A673 (cell line): ENCODE results near the gene ZNF689. TPM values are rescaled to one million over a fixed set of nuclear protein-coding genes. Genes with fewer than 3 reads are reported as not detected.

Experiments used
- BruUV-seq: library from RNA; stranded (reverse); fragments of 400-500 nt; replicated peaks from 2 replicates; lab custom pipeline; 2021; lab: Mats Ljungman, UMichigan
- CTCF ChIA-PET: fragments of 300-600 bp; sonication (Branson Sonifier 250); formaldehyde crosslinking; loops from one replicate; lab custom pipeline; 2022; ENCODE audit warnings: antibody characterized with exemption; lab: Charles Lee
- POLR2A ChIA-PET: fragments of 300-600 bp; sonication (Branson Sonifier 250); formaldehyde crosslinking; loops from one replicate; lab custom pipeline; 2022; ENCODE audit warnings: antibody characterized with exemption; ENCODE audit not compliant: low non-redundant PET; lab: Charles Lee
- DNase-seq: peaks from one replicate; pipeline ENCODE4 v3.0.0-alpha.2; 2015; ENCODE audit warnings: low spot score
- H3K27ac ChIP-seq: fragments of 200-600 bp; sonication (generic); 2 replicates; pipeline ENCODE4 v1.5.1; 2016; ENCODE audit warnings: mixed run types, low read depth, mild to moderate bottlenecking, mixed read lengths, antibody characterized with exemption, low read length; ENCODE audit not compliant: poor library complexity, severe bottlenecking
- H3K27me3 ChIP-seq: fragments of 200-600 bp; sonication (generic); replicated peaks from 2 replicates; pipeline ENCODE4 v1.6.1; 2017; ENCODE audit warnings: mixed run types, low read depth, mild to moderate bottlenecking, mixed read lengths, antibody characterized with exemption, low read length; ENCODE audit not compliant: insufficient read depth, poor library complexity
- H3K36me3 ChIP-seq: fragments of 200-600 bp; sonication (generic); 2 replicates; pipeline ENCODE4 v1.6.1; 2016; ENCODE audit warnings: mixed run types, mild to moderate bottlenecking, mixed read lengths, antibody characterized with exemption, low read length; ENCODE audit not compliant: insufficient read depth, poor library complexity, severe bottlenecking
- H3K4me1 ChIP-seq: fragments of 200-600 bp; sonication (generic); 2 replicates; pipeline ENCODE4 v1.6.1; 2017; ENCODE audit warnings: mixed run types, mild to moderate bottlenecking, mixed read lengths, antibody characterized with exemption, low read length; ENCODE audit not compliant: insufficient read depth, poor library complexity, severe bottlenecking
- H3K4me3 ChIP-seq: fragments of 200-600 bp; sonication (generic); 2 replicates; pipeline ENCODE4 v1.5.1; 2016; ENCODE audit warnings: low read depth, mixed run types, mild to moderate bottlenecking, mixed read lengths, low read length; ENCODE audit not compliant: poor library complexity, severe bottlenecking
- H3K9me3 ChIP-seq: fragments of 200-600 bp; sonication (generic); 2 replicates; pipeline ENCODE4 v1.6.1; 2016; ENCODE audit warnings: mixed run types, low read depth, mild to moderate bottlenecking, mixed read lengths, antibody characterized with exemption, low read length; ENCODE audit not compliant: poor library complexity, severe bottlenecking
- EZH2 ChIP-seq: fragments of 200-600 bp; sonication (generic); IDR thresholded peaks from 2 replicates; pipeline ENCODE4 v1.6.1; 2017; ENCODE audit warnings: borderline replicate concordance, low read depth, mild to moderate bottlenecking, mixed read lengths, antibody characterized with exemption, low read length; ENCODE audit not compliant: poor library complexity, severe bottlenecking
- intact Hi-C: fragments of 100-400 bp; cut with micrococcal nuclease; formaldehyde crosslinking; loops from one replicate; pipeline ENCODE4 v1.10.0; 2022; ENCODE audit not compliant: unreplicated experiment
- total RNA-seq: library from RNA; stranded (reverse); gene quantifications from 2 replicates; pipeline ENCODE4 v1.2.3, GENCODE V29; 2021
- TF ChIP-seq, protein P1 (sequence below): fragments of 300-800, 200-600 bp; sonication (generic); conservative IDR thresholded peaks from 2 replicates; pipeline ENCODE4 v1.5.1; 2017; ENCODE audit warnings: low read depth, mild to moderate bottlenecking, antibody characterized with exemption, low read length, moderate library complexity, mixed read lengths

ZNF689 gene
- total RNA-seq, 1 experiment from 2014 or later: 21.1 TPM

DNA sequence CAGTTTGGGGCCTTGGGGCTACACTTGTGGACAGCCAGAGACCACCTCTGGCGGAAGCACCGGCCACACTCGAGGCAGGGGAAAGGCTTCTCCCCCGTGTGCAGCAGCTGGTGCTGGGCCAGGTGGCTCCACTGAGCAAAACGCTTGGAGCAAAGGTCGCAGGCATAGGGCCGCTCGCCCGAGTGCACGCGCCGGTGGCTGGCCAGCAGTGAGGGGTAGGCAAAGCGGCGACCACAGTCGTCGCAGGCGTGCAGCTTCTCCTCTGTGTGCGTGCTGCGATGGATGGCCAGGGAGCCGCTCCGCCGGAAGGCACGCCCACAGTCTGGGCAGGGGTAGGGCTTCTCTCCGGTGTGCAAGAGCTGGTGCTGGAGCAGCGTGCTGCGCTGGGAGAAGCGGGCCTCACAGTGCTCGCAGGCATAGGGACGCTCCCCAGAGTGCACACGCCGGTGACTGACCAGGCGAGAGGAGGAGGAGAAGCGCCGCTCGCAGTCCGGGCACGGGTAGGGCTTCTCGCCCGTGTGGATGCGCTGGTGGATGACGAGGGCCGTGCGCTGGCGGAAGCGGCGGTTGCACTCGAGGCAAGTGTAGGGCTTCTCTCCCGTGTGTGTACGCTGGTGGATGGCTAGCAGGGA lies 5.8 kb downstream of the ZNF689 start:
- CTCF ChIA-PET: no interaction called here
- TF ChIP-seq EZH2: no peak
- TF ChIP-seq, protein P1, sequence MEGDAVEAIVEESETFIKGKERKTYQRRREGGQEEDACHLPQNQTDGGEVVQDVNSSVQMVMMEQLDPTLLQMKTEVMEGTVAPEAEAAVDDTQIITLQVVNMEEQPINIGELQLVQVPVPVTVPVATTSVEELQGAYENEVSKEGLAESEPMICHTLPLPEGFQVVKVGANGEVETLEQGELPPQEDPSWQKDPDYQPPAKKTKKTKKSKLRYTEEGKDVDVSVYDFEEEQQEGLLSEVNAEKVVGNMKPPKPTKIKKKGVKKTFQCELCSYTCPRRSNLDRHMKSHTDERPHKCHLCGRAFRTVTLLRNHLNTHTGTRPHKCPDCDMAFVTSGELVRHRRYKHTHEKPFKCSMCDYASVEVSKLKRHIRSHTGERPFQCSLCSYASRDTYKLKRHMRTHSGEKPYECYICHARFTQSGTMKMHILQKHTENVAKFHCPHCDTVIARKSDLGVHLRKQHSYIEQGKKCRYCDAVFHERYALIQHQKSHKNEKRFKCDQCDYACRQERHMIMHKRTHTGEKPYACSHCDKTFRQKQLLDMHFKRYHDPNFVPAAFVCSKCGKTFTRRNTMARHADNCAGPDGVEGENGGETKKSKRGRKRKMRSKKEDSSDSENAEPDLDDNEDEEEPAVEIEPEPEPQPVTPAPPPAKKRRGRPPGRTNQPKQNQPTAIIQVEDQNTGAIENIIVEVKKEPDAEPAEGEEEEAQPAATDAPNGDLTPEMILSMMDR: no peak
- DNase-seq: no peak
- Histone ChIP-seq H3K9me3 (no peaks in the 10 kb centered on the region), H3K36me3 (peaks cover 49% of the 10 kb centered on the region), H3K27me3 (no peaks in the 10 kb centered on the region), H3K4me1 (peaks cover 4% of the 10 kb centered on the region), H3K27ac (no peak overlapping the region), H3K4me3 (no peak overlapping the region)
- intact Hi-C loops: no loop called here
- POLR2A ChIA-PET: no interaction called here
- no TSS peak for BruUV-seq

DNA sequence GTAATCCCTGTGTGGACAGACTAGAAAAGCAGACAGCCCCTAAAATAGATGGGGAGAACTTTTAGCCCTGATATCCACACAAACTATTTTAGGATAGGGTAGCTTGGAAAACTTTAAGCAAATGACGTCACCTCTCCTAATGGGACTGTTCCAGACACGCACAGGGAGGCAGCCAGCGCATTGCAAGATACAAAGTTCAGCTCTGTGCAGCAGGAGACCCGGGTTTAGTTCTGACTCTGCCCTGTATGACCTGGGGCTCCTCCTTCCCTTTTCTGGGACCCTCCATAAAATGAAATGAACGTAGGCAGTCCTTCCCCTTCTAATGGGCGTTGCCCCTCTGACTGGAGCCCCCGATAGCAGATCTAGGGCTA lies 6.3 kb downstream of the ZNF689 start:
- POLR2A ChIA-PET: no interaction called here
- no peak overlapping the region for H3K4me3 ChIP-seq
- BruUV-seq: no TSS peak

DNA sequence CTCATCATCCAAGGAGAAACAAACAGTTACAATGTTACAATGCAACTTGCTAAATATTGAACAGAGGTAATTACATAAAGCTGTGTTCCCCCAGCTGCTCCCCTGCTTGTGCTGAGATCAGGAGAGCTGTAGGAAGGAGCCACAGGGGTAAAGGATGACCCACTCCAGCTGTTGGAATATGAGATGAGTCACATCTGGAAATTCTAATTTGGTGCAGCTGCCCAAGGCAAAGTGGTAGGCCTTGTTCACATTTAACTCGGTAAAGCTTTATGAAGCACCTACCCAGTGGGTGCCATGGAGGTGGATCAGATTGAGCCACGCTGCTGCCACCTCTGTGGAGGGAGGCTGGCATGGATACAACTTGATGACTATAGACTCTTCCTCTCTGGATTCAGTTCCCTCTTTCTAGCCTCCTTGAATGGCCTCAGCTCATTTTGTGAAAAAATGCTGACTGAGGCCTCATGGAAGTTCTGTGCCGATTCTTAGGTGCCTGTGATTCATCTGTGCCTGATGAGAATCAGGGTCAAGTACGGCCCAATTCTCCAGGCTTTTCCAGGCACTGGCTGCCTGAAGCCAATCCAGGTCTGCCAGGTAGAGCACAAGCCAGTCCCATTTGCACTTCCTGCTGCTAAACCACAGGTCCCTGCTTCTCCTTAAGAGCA lies 7.4 kb downstream of the ZNF689 start:
- Histone ChIP-seq H3K36me3 (peaks cover 38% of the 10 kb centered on the region), H3K4me1 (no peaks in the 10 kb centered on the region), H3K27me3 (no peaks in the 10 kb centered on the region), H3K4me3 (no peak overlapping the region), H3K27ac (peak overlapping the region; percentile 58), H3K9me3 (no peaks in the 10 kb centered on the region)
- POLR2A ChIA-PET: interaction anchor here (0.6 kb wide), 1 partner anchor 8 kb away, joined by 3 read pairs; no protein-coding TSS in a partner anchor
- BruUV-seq: no TSS peak
- intact Hi-C loops: no loop called here
- DNase-seq: peak; percentile 34
- TF ChIP-seq, protein P1: no peak
- no peak for TF ChIP-seq EZH2
- CTCF ChIA-PET: interaction anchor here (1.1 kb wide), 1 partner anchor 13 kb away, joined by 3 read pairs; no protein-coding TSS in a partner anchor

More for the DNA sequence above, 6.3 kb downstream of the ZNF689 start:
- Histone ChIP-seq H3K4me1 (peaks cover 1% of the 10 kb centered on the region), H3K9me3 (no peaks in the 10 kb centered on the region), H3K27ac (no peak overlapping the region), H3K36me3 (peaks cover 49% of the 10 kb centered on the region), H3K27me3 (no peaks in the 10 kb centered on the region)
- DNase-seq: no peak
- intact Hi-C loops: no loop called here
- TF ChIP-seq, protein P1: no peak
- no peak for TF ChIP-seq EZH2
- CTCF ChIA-PET: no interaction called here
